HG02763 (cell line): ENCODE data around the gene IGSF23.

ENCODE experiments used
- ATAC-seq: cut with Tn5 transposase; IDR thresholded peaks from one replicate; pipeline ENCODE4 v1.9.1; 2021; ENCODE audit warnings: mild to moderate bottlenecking, moderate library complexity; ENCODE audit not compliant: unreplicated experiment

Gene IGSF23

GRCh38 chr19:44685877-44686276, 72.5 kb downstream of the IGSF23 start:
- no peak for ATAC-seq
